Colonic mucosa (tissue), 4 donors: ENCODE measurements around the gene MUC12. TPM values are rescaled to one million over a fixed set of nuclear protein-coding genes. Genes with fewer than 3 reads are reported as not detected.
"Not testable (repeated sequence)": the region's sequence is repeated elsewhere in the genome, so short reads cannot be mapped to it uniquely, and the experiment has no call there.

ENCODE experiments used
- DNase-seq: peaks from one replicate; pipeline ENCODE4 v3.0.0-alpha.2; 2020
- H3K27ac ChIP-seq: fragments of 200-600 bp; one replicate; pipeline ENCODE4 v1.8.0; 2021
- H3K27me3 ChIP-seq: fragments of 200-600 bp; one replicate; pipeline ENCODE4 v1.8.0; 2021
- H3K36me3 ChIP-seq: fragments of 200-600 bp; one replicate; pipeline ENCODE4 v1.8.0; 2021
- H3K4me1 ChIP-seq: fragments of 200-600 bp; one replicate; pipeline ENCODE4 v1.8.0; 2021; ENCODE audit warnings: mild to moderate bottlenecking
- H3K4me3 ChIP-seq: fragments of 200-600 bp; one replicate; pipeline ENCODE4 v1.8.0; 2021
- H3K9ac ChIP-seq, 2 donors: one replicate each; pipeline ENCODE4 v1.7.0; 2013; ENCODE audit warnings: control low read depth in 2 of 2, low read depth in 2 of 2, low read length in 2 of 2
- H3K9me3 ChIP-seq: fragments of 200-600 bp; one replicate; pipeline ENCODE4 v1.8.0; 2021
- CTCF ChIP-seq: fragments of 200-600 bp; IDR thresholded peaks from one replicate; pipeline ENCODE4 v1.8.0; 2022; ENCODE audit warnings: antibody characterized with exemption, mild to moderate bottlenecking
- intact Hi-C: fragments of 100-400 bp; cut with DNase I; formaldehyde crosslinking; loops from one replicate; pipeline ENCODE4 v1.14.1; 2022
- total RNA-seq, 2 donors: library from RNA; stranded (reverse); fragmentation: NEBNext Ultra II Directional in 1 of 2; extraction: Animal tissue kit (Norgen Biotek cat#: 25700) in 1 of 2; gene quantifications; one replicate each; pipeline ENCODE4 v1.2.1, GENCODE V29; 2021
- donor health status: healthy.
- donor health status: DM: no; HTN: no; CAD: no.
- donor health status: DM: no; HTN: no; CAD: no.

The MUC12 gene
- total RNA-seq, 2 donors from 2014 or later, result 331 to 542 TPM

DNA sequence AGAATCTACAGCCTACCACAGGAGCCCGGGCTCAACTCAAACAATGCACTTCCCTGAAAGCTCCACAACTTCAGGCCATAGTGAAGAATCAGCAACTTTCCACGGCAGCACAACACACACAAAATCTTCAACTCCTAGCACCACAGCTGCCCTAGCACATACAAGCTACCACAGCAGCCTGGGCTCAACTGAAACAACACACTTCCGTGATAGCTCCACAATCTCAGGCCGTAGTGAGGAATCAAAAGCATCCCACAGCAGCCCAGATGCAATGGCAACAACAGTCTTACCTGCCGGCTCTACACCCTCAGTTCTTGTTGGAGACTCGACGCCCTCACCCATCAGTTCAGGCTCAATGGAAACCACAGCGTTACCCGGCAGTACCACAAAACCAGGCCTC, 22.3 kb downstream of the MUC12 start:
- Histone ChIP-seq H3K4me3 (no peak overlapping the region), H3K36me3 (no peaks in the 10 kb centered on the region), H3K9me3 (no peaks in the 10 kb centered on the region), H3K27me3 (no peaks in the 10 kb centered on the region), H3K4me1 (no peaks in the 10 kb centered on the region), H3K9ac (no peak overlapping the region), H3K27ac (no peak overlapping the region)
- intact Hi-C loops, result no loop called here
- DNase-seq, result no peak
- no peak for TF ChIP-seq CTCF

DNA sequence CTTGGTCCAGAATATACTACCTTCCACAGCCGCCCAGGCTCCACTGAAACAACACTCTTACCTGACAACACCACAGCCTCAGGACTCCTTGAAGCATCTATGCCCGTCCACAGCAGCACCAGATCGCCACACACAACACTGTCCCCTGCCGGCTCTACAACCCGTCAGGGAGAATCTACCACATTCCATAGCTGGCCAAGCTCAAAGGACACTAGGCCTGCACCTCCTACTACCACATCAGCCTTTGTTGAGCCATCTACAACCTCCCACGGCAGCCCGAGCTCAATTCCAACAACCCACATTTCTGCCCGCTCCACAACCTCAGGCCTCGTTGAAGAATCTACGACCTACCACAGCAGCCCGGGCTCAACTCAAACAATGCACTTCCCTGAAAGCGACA, 22.9 kb downstream of the MUC12 start:
- intact Hi-C loops, result not testable (repeated sequence)

GRCh38 chr7:100994671-100995070, 25.3 kb downstream of the MUC12 start:
- DNase-seq, intact Hi-C loops, H3K27ac ChIP-seq, H3K4me3 ChIP-seq, H3K36me3 ChIP-seq, H3K27me3 ChIP-seq, H3K9me3 ChIP-seq, H3K4me1 ChIP-seq, H3K9ac ChIP-seq: not testable (repeated sequence)

More for the DNA sequence above, 22.9 kb downstream of the MUC12 start:
- not testable (repeated sequence) for DNase-seq, H3K4me1 ChIP-seq, H3K36me3 ChIP-seq, H3K27me3 ChIP-seq, H3K4me3 ChIP-seq, H3K9me3 ChIP-seq, H3K27ac ChIP-seq, H3K9ac ChIP-seq

GRCh38 chr7:100998530-100998929, 29.2 kb downstream of the MUC12 start:
- H3K27me3 ChIP-seq, H3K4me1 ChIP-seq, H3K9ac ChIP-seq, DNase-seq, H3K9me3 ChIP-seq, intact Hi-C loops, H3K27ac ChIP-seq, H3K36me3 ChIP-seq, H3K4me3 ChIP-seq: not testable (repeated sequence)

DNA sequence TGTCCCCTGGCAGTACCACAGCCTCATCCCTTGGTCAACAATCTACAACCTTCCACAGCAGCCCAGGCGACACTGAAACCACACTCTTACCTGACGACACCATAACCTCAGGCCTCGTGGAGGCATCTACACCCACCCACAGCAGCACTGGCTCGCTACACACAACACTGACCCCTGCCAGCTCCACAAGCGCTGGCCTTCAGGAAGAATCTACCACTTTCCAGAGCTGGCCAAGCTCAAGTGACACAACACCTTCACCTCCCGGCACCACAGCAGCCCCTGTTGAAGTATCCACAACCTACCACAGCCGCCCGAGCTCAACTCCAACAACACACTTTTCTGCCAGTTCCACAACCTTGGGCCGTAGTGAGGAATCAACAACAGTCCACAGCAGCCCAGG, 30.0 kb downstream of the MUC12 start:
- DNase-seq, intact Hi-C loops, H3K36me3 ChIP-seq, H3K27me3 ChIP-seq, H3K9ac ChIP-seq, H3K4me3 ChIP-seq, H3K9me3 ChIP-seq, H3K27ac ChIP-seq, H3K4me1 ChIP-seq: not testable (repeated sequence)

GRCh38 chr7:101000025-101000424, 30.7 kb downstream of the MUC12 start:
- DNase-seq, H3K36me3 ChIP-seq, H3K9me3 ChIP-seq, H3K4me1 ChIP-seq, H3K27ac ChIP-seq, H3K4me3 ChIP-seq, H3K27me3 ChIP-seq, H3K9ac ChIP-seq, intact Hi-C loops: not testable (repeated sequence)

DNA sequence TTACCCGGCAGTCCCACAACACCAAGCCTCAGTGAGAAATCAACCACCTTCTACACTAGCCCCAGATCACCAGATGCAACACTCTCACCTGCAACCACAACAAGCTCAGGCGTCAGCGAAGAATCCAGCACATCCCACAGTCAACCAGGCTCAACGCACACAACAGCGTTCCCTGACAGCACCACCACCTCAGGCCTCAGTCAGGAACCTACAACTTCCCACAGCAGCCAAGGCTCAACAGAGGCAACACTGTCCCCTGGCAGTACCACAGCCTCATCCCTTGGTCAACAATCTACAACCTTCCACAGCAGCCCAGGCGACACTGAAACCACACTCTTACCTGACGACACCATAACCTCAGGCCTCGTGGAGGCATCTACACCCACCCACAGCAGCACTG, 33.0 kb downstream of the MUC12 start:
- H3K9ac ChIP-seq, H3K36me3 ChIP-seq, H3K9me3 ChIP-seq, intact Hi-C loops, H3K27ac ChIP-seq, H3K27me3 ChIP-seq, H3K4me1 ChIP-seq, DNase-seq, H3K4me3 ChIP-seq: not testable (repeated sequence)

GRCh38 chr7:101007361-101007760, 38.0 kb downstream of the MUC12 start:
- H3K9ac ChIP-seq, intact Hi-C loops, H3K4me1 ChIP-seq, DNase-seq, H3K4me3 ChIP-seq, H3K36me3 ChIP-seq, H3K27me3 ChIP-seq, H3K9me3 ChIP-seq, H3K27ac ChIP-seq: not testable (repeated sequence)

DNA sequence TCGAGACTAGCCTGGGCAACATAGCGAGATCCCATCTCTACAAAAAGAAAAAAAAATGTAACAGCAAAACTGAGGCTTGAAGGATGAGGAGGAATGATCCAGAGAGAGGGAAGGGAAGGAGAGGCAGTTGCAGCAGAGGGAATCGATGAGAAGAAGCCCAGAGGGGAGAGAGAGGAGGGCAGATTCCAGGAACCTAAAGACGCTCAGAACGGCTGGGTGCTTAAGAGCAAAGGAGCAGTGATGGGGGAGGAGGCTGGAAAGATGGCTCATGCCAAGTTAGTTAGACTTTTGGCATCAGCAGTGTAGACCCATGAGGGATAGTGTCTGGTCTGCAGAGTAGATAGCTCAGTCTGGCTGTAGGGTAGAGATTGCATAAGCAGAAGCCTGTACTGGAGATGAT, 40.3 kb downstream of the MUC12 start:
- H3K9me3 ChIP-seq, result no peaks in the 10 kb centered on the region
- intact Hi-C loops, result no loop called here
- TF ChIP-seq CTCF, result no peak
- no peak overlapping the region for H3K27ac ChIP-seq
- H3K4me1 ChIP-seq, result no peaks in the 10 kb centered on the region
- no peak overlapping the region for H3K9ac ChIP-seq
- peaks cover 6% of the 10 kb centered on the region for H3K36me3 ChIP-seq
- H3K27me3 ChIP-seq, result no peaks in the 10 kb centered on the region
- DNase-seq, result no peak
- H3K4me3 ChIP-seq, result no peak overlapping the region
